Measurements from ENCODE around the gene MYO19.

- TF ChIP-seq, protein P1, sequence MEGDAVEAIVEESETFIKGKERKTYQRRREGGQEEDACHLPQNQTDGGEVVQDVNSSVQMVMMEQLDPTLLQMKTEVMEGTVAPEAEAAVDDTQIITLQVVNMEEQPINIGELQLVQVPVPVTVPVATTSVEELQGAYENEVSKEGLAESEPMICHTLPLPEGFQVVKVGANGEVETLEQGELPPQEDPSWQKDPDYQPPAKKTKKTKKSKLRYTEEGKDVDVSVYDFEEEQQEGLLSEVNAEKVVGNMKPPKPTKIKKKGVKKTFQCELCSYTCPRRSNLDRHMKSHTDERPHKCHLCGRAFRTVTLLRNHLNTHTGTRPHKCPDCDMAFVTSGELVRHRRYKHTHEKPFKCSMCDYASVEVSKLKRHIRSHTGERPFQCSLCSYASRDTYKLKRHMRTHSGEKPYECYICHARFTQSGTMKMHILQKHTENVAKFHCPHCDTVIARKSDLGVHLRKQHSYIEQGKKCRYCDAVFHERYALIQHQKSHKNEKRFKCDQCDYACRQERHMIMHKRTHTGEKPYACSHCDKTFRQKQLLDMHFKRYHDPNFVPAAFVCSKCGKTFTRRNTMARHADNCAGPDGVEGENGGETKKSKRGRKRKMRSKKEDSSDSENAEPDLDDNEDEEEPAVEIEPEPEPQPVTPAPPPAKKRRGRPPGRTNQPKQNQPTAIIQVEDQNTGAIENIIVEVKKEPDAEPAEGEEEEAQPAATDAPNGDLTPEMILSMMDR (conservative IDR thresholded peaks at IDR 0.05; ENCODE audit: low read length): no peak
- no peak for TF ChIP-seq EZH2phosphoT487 (IDR thresholded peaks at IDR 0.05; ENCODE audit: borderline replicate concordance, low read depth, low read length)
Measured at GRCh38 chr17:36498155-36498554, 36.5 kb downstream of the MYO19 start.

All from OCI-LY7 (cell line).